IMR-90 (cell line): ENCODE results near the gene KYNU. TPM values are rescaled to one million over a fixed set of nuclear protein-coding genes. Genes with fewer than 3 reads are reported as not detected.

Source experiments
- ATAC-seq: fragments of 200-7000 bp; cut with Tn5 transposase; 2 replicates; pipeline ENCODE4 v1.9.1; 2020; ENCODE audit warnings: low read depth, mild to moderate bottlenecking, moderate library complexity
- BruUV-seq: library from RNA; stranded (reverse); fragments of 400-500 nt; replicated peaks from 2 replicates; lab custom pipeline; 2021; lab: Mats Ljungman, UMichigan
- CTCF ChIA-PET: fragments of 300-600 bp; formaldehyde crosslinking; extraction: SDS; loops from one replicate; lab custom pipeline; 2021; ENCODE audit warnings: antibody characterized with exemption; lab: Yijun Ruan, JAX
- POLR2A ChIA-PET: fragments of 300-600 bp; sonication (Branson Sonifier 250); formaldehyde crosslinking; loops from one replicate; lab custom pipeline; 2022; ENCODE audit warnings: antibody characterized with exemption; ENCODE audit not compliant: unreplicated experiment; lab: Charles Lee
- DNase-seq: peaks from one replicate; pipeline ENCODE4 v3.0.0; 2013
- H2AFZ ChIP-seq: replicated peaks from 2 replicates; pipeline ENCODE3; 2013; ENCODE audit warnings: low read length, mild to moderate bottlenecking; ENCODE audit not compliant: poor library complexity
- H2AK5ac ChIP-seq: 2 replicates; pipeline ENCODE4 v1.6.1; 2013; ENCODE audit warnings: low read depth, low read length, inconsistent platforms
- H2AK9ac ChIP-seq: replicated peaks from 2 replicates; pipeline ENCODE3; 2013; ENCODE audit warnings: mild to moderate bottlenecking, low read depth, low read length, moderate library complexity; ENCODE audit not compliant: poor library complexity
- H2BK120ac ChIP-seq: 2 replicates; pipeline ENCODE4 v1.6.1; 2013; ENCODE audit warnings: low read depth, low read length, inconsistent platforms
- H2BK15ac ChIP-seq: 3 replicates; pipeline ENCODE4 v1.6.1; 2013; ENCODE audit warnings: low read depth, low read length, inconsistent platforms
- H2BK20ac ChIP-seq: 2 replicates; pipeline ENCODE4 v1.6.1; 2013; ENCODE audit warnings: low read depth, mild to moderate bottlenecking, inconsistent platforms, low read length, moderate library complexity
- H2BK5ac ChIP-seq: 2 replicates; pipeline ENCODE4 v1.6.1; 2013; ENCODE audit warnings: mild to moderate bottlenecking, low read depth, low read length, inconsistent platforms; ENCODE audit not compliant: poor library complexity, severe bottlenecking
- H3K14ac ChIP-seq: replicated peaks from 2 replicates; pipeline ENCODE4 v1.6.1; 2013; ENCODE audit warnings: low read depth, low read length, inconsistent platforms
- H3K18ac ChIP-seq: 2 replicates; pipeline ENCODE4 v1.6.1; 2013; ENCODE audit warnings: low read depth, low read length, control low read depth
- H3K23ac ChIP-seq: 2 replicates; pipeline ENCODE4 v1.6.1; 2013; ENCODE audit warnings: low read depth, low read length, inconsistent platforms
- H3K27ac ChIP-seq: 2 replicates; pipeline ENCODE4 v1.5.1; 2013; ENCODE audit warnings: mild to moderate bottlenecking, control low read depth, low read length; ENCODE audit not compliant: insufficient read depth
- H3K27me3 ChIP-seq: 2 replicates; pipeline ENCODE4 v1.6.1; 2013; ENCODE audit warnings: low read length; ENCODE audit not compliant: control insufficient read depth, insufficient read depth
- H3K36me3 ChIP-seq: 2 replicates; pipeline ENCODE4 v1.6.1; 2013; ENCODE audit warnings: low read length, mixed read lengths; ENCODE audit not compliant: control insufficient read depth, insufficient read depth
- H3K4ac ChIP-seq: 2 replicates; pipeline ENCODE4 v1.6.1; 2013; ENCODE audit warnings: low read depth, low read length, inconsistent platforms
- H3K4me1 ChIP-seq: 2 replicates; pipeline ENCODE4 v1.6.1; 2013; ENCODE audit warnings: low read length, mixed read lengths; ENCODE audit not compliant: control insufficient read depth, insufficient read depth
- H3K4me2 ChIP-seq: 2 replicates; pipeline ENCODE4 v1.6.1; 2013; ENCODE audit warnings: low read depth, mild to moderate bottlenecking, control low read depth, low read length, moderate library complexity
- H3K4me3 ChIP-seq: 2 replicates; pipeline ENCODE4 v1.5.1; 2013; ENCODE audit warnings: low read depth, mild to moderate bottlenecking, control low read depth, low read length, moderate library complexity; ENCODE audit not compliant: insufficient read depth
- H3K56ac ChIP-seq: 2 replicates; pipeline ENCODE4 v1.6.1; 2013; ENCODE audit warnings: low read length, inconsistent platforms; ENCODE audit not compliant: insufficient read depth; ENCODE audit errors: extremely low read depth
- H3K79me1 ChIP-seq, 2 experiments: 2 replicates each; pipeline ENCODE4 v1.6.1; 2013; ENCODE audit warnings: low read length in 2 of 2, inconsistent platforms in 1 of 2, low read depth in 1 of 2
- H3K9ac ChIP-seq: 2 replicates; pipeline ENCODE4 v1.6.1; 2013; ENCODE audit warnings: low read depth, low read length, control low read depth
- H3K9me1 ChIP-seq: 2 replicates; pipeline ENCODE4 v1.6.1; 2013; ENCODE audit warnings: low read length, inconsistent platforms; ENCODE audit not compliant: insufficient read depth
- H3K9me3 ChIP-seq: 2 replicates; pipeline ENCODE4 v1.6.1; 2013; ENCODE audit warnings: low read length; ENCODE audit not compliant: control insufficient read depth, insufficient read depth
- H4K20me1 ChIP-seq: 2 replicates; pipeline ENCODE4 v1.6.1; 2013; ENCODE audit warnings: low read length, inconsistent platforms; ENCODE audit not compliant: insufficient read depth
- H4K5ac ChIP-seq: 2 replicates; pipeline ENCODE4 v1.6.1; 2013; ENCODE audit warnings: mild to moderate bottlenecking, low read depth, low read length, control low read depth
- H4K8ac ChIP-seq, 2 experiments: 2 replicates each; pipeline ENCODE4 v1.6.1; 2013; ENCODE audit warnings: low read depth in 2 of 2, low read length in 2 of 2, control low read depth in 1 of 2, inconsistent platforms in 1 of 2
- H4K91ac ChIP-seq: 2 replicates; pipeline ENCODE4 v1.6.1; 2013; ENCODE audit warnings: low read depth, low read length, inconsistent platforms; ENCODE audit not compliant: insufficient read depth
- BHLHE40 ChIP-seq: fragments of 150-350 bp; IDR thresholded peaks from 2 replicates; pipeline ENCODE4 v1.6.1; 2016; ENCODE audit warnings: mild to moderate bottlenecking, low read depth, low read length
- CEBPB ChIP-seq: IDR thresholded peaks from 2 replicates; pipeline ENCODE4 v1.6.1; 2012; ENCODE audit warnings: low read depth, low read length, improper control_type of control experiment
- CHD1 ChIP-seq: IDR thresholded peaks from 2 replicates; pipeline ENCODE4 v1.6.1; 2012; ENCODE audit warnings: low read depth, low read length, improper control_type of control experiment
- FOS ChIP-seq: fragments of 150-350 bp; IDR thresholded peaks from 2 replicates; pipeline ENCODE4 v1.6.1; 2016; ENCODE audit warnings: low read depth, low read length
- MAFK ChIP-seq: IDR thresholded peaks from 2 replicates; pipeline ENCODE4 v1.6.1; 2012; ENCODE audit warnings: low read depth, low read length, improper control_type of control experiment
- MAZ ChIP-seq: IDR thresholded peaks from 2 replicates; pipeline ENCODE4 v1.6.1; 2012; ENCODE audit warnings: low read depth, mild to moderate bottlenecking, low read length, improper control_type of control experiment, moderate library complexity, borderline replicate concordance
- MXI1 ChIP-seq: IDR thresholded peaks from 2 replicates; pipeline ENCODE4 v1.6.1; 2012; ENCODE audit warnings: low read depth, mild to moderate bottlenecking, low read length, moderate library complexity, borderline replicate concordance
- NFE2L2 ChIP-seq: fragments of 150-350 bp; IDR thresholded peaks from 2 replicates; pipeline ENCODE4 v1.6.1; 2016; ENCODE audit warnings: low read depth, mild to moderate bottlenecking, low read length
- POLR2A ChIP-seq: IDR thresholded peaks from 2 replicates; pipeline ENCODE4 v1.6.1; 2012; ENCODE audit warnings: mild to moderate bottlenecking, low read depth, low read length
- RAD21 ChIP-seq: IDR thresholded peaks from 2 replicates; pipeline ENCODE4 v1.6.1; 2012; ENCODE audit warnings: low read length, improper control_type of control experiment
- RCOR1 ChIP-seq: IDR thresholded peaks from 2 replicates; pipeline ENCODE4 v1.6.1; 2012; ENCODE audit warnings: mild to moderate bottlenecking, low read length, improper control_type of control experiment; ENCODE audit not compliant: insufficient replicate concordance
- RFX5 ChIP-seq: IDR thresholded peaks from 2 replicates; pipeline ENCODE4 v1.8.0; 2012; ENCODE audit warnings: low read depth, mild to moderate bottlenecking, low read length, moderate library complexity
- SMC3 ChIP-seq: fragments of 150-350 bp; IDR thresholded peaks from 2 replicates; pipeline ENCODE4 v1.6.1; 2016; ENCODE audit warnings: low read depth, mild to moderate bottlenecking, antibody characterized with exemption, low read length, moderate library complexity
- WGBS, 2 experiments: methylation state at CpG; one replicate each; pipeline versions ENCODE4 v1.1.5 to v1.1.7; 2013; ENCODE audit warnings: missing lambda C conversion rate in 2 of 2; ENCODE audit not compliant: insufficient read length in 1 of 2; ENCODE audit errors: extremely low coverage in 2 of 2; 5-methylcytosine and 5-hydroxymethylcytosine counted together
- dilution Hi-C: fragments of 300-500 bp; cut with HindIII; formaldehyde crosslinking; loops from one replicate; pipeline ENCODE4 v1.14.3; 2018; ENCODE audit warnings: low sequenced_read_pairs; ENCODE audit not compliant: unreplicated experiment
- in situ Hi-C: fragments of 300-500 bp; cut with MboI; formaldehyde crosslinking; loops from 3 replicates; pipeline ENCODE4 v1.14.3; 2019; ENCODE audit warnings: low sequenced_read_pairs, inconsistent platforms, mixed read lengths
- intact Hi-C: fragments of 100-400 bp; cut with micrococcal nuclease; formaldehyde crosslinking; loops from 2 replicates; pipeline ENCODE4 v1.10.0; 2022
- polyA plus RNA-seq, 3 experiments: library from polyadenylated mRNA; depleted of rRNA; stranded (reverse); fragments of >200 nt; gene quantifications; 2 replicates each; pipeline ENCODE4 v1.2.3, GENCODE V29; 2012; ENCODE audit warnings: low replicate concordance in 1 of 3
- total RNA-seq: library from RNA; depleted of rRNA; stranded (reverse); fragments of >200 nt; gene quantifications from 2 replicates; pipeline ENCODE4 v1.2.3, GENCODE V29; 2012
- TF ChIP-seq, protein P1 (sequence below): fragments of 150-350 bp; IDR thresholded peaks from 2 replicates; pipeline ENCODE4 v1.6.1; 2017; ENCODE audit warnings: mild to moderate bottlenecking, antibody characterized with exemption, low read length, low read depth
- TF ChIP-seq, protein P2 (sequence below): conservative IDR thresholded peaks from 2 replicates; pipeline ENCODE4 v1.5.1; 2012; ENCODE audit warnings: mild to moderate bottlenecking, low read depth, low read length, improper control_type of control experiment
- TF ChIP-seq, protein P3 (sequence below): fragments of 150-350 bp; IDR thresholded peaks from 2 replicates; pipeline ENCODE4 v1.6.1; 2016; ENCODE audit warnings: low read depth, mild to moderate bottlenecking, low read length, moderate library complexity, borderline replicate concordance

Gene KYNU
- total and polyA plus RNA-seq, 2 of the 4 experiments (the other 2 are of a cell fraction), result 0.75 to 2.9 TPM

DNA sequence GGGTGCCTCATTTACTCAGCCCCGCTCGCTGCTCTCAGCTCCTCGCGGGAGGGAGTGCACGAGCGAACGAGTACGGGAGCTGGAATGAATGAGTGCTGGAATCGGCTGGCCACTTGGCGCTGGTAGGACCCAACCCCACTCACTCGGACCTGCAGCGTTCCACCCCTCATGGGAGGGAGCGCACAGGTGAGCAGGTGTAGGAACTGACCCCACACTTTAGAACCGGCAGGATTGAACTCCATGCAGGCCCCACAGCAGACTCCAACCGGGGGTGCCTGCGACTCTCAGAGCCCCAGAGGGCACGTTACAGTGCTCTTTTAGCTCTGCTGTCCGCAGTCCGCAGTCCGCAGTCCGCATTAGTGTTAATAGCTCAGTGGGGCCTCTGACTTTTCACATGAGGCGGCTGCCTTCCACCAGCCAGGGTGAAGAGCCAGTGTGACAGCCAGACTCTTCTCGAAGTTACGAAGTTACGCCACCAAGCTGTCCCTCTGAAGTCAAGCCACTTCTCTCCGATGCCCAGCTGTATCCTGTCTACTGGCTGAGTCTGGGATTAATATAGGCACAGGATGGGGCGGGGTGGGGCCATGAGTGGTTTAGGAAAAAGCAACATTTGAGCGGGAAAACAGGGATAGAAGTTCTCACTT is 149.1 kb downstream of the KYNU start:
- Histone ChIP-seq H2AK5ac (no peak overlapping the region), H4K20me1 (no peaks in the 10 kb centered on the region), H3K27me3 (no peaks in the 10 kb centered on the region), H3K23ac (no peak overlapping the region), H4K8ac (no peak overlapping the region), H4K91ac (no peak overlapping the region), H3K79me1 (no peaks in the 10 kb centered on the region), H3K4me3 (no peak overlapping the region), H3K4me2 (no peak overlapping the region), H2BK20ac (no peak overlapping the region), H3K14ac (no peak overlapping the region), H3K4ac (no peak overlapping the region), H3K9me1 (no peaks in the 10 kb centered on the region), H2AFZ (peak overlapping the region; percentile 82), H2BK120ac (no peak overlapping the region), H3K56ac (no peak overlapping the region), H3K27ac (no peak overlapping the region), H3K9ac (no peak overlapping the region), H3K18ac (no peak overlapping the region), H2BK15ac (no peak overlapping the region), H2BK5ac (no peak overlapping the region), H3K9me3 (no peaks in the 10 kb centered on the region), H2AK9ac (no peak overlapping the region), H4K5ac (no peak overlapping the region), H3K36me3 (no peaks in the 10 kb centered on the region), H3K4me1 (no peaks in the 10 kb centered on the region; the same call in 1 of the 2 replicates)
- no TSS peak for BruUV-seq
- ChIA-PET POLR2A (no interaction called here), CTCF (no interaction called here)
- 16% methylated on average over 3 of the region's 28 CpGs; no CpG with 5 or more reads in 1 of the 2 experiments for WGBS, 2 experiments
- ATAC-seq, result no peak
- DNase-seq, result no peak
- dilution Hi-C loops (no loop called here), intact Hi-C loops (no loop called here), in situ Hi-C loops (no loop called here)
- TF ChIP-seq, protein P1, sequence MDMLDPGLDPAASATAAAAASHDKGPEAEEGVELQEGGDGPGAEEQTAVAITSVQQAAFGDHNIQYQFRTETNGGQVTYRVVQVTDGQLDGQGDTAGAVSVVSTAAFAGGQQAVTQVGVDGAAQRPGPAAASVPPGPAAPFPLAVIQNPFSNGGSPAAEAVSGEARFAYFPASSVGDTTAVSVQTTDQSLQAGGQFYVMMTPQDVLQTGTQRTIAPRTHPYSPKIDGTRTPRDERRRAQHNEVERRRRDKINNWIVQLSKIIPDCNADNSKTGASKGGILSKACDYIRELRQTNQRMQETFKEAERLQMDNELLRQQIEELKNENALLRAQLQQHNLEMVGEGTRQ, result no peak
- TF ChIP-seq POLR2A (no peak), MXI1 (no peak), CHD1 (no peak), FOS (no peak), MAZ (no peak), CEBPB (no peak), RAD21 (no peak), RFX5 (no peak), BHLHE40 (no peak), RCOR1 (no peak), MAFK (no peak), NFE2L2 (no peak), SMC3 (no peak)
- TF ChIP-seq, protein P2, sequence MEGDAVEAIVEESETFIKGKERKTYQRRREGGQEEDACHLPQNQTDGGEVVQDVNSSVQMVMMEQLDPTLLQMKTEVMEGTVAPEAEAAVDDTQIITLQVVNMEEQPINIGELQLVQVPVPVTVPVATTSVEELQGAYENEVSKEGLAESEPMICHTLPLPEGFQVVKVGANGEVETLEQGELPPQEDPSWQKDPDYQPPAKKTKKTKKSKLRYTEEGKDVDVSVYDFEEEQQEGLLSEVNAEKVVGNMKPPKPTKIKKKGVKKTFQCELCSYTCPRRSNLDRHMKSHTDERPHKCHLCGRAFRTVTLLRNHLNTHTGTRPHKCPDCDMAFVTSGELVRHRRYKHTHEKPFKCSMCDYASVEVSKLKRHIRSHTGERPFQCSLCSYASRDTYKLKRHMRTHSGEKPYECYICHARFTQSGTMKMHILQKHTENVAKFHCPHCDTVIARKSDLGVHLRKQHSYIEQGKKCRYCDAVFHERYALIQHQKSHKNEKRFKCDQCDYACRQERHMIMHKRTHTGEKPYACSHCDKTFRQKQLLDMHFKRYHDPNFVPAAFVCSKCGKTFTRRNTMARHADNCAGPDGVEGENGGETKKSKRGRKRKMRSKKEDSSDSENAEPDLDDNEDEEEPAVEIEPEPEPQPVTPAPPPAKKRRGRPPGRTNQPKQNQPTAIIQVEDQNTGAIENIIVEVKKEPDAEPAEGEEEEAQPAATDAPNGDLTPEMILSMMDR, result no peak
- TF ChIP-seq, protein P3, sequence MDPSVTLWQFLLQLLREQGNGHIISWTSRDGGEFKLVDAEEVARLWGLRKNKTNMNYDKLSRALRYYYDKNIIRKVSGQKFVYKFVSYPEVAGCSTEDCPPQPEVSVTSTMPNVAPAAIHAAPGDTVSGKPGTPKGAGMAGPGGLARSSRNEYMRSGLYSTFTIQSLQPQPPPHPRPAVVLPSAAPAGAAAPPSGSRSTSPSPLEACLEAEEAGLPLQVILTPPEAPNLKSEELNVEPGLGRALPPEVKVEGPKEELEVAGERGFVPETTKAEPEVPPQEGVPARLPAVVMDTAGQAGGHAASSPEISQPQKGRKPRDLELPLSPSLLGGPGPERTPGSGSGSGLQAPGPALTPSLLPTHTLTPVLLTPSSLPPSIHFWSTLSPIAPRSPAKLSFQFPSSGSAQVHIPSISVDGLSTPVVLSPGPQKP, result no peak
